Daoy (cell line): ENCODE data around the gene CBY1. TPM values are rescaled to one million over a fixed set of nuclear protein-coding genes. Genes with fewer than 3 reads are reported as not detected.

ENCODE experiments used
- DNase-seq: peaks from one replicate; pipeline ENCODE4 v3.0.0-alpha.2; 2015; ENCODE audit warnings: low read depth
- total RNA-seq: library from RNA; depleted of rRNA; stranded (reverse); fragments of >200 nt; shearing (Covaris generic); gene quantifications from 2 replicates; pipeline ENCODE4 v1.2.3, GENCODE V29; 2014

Gene CBY1
- total RNA-seq, 1 experiment from 2014 or later = 21.8 TPM

DNA sequence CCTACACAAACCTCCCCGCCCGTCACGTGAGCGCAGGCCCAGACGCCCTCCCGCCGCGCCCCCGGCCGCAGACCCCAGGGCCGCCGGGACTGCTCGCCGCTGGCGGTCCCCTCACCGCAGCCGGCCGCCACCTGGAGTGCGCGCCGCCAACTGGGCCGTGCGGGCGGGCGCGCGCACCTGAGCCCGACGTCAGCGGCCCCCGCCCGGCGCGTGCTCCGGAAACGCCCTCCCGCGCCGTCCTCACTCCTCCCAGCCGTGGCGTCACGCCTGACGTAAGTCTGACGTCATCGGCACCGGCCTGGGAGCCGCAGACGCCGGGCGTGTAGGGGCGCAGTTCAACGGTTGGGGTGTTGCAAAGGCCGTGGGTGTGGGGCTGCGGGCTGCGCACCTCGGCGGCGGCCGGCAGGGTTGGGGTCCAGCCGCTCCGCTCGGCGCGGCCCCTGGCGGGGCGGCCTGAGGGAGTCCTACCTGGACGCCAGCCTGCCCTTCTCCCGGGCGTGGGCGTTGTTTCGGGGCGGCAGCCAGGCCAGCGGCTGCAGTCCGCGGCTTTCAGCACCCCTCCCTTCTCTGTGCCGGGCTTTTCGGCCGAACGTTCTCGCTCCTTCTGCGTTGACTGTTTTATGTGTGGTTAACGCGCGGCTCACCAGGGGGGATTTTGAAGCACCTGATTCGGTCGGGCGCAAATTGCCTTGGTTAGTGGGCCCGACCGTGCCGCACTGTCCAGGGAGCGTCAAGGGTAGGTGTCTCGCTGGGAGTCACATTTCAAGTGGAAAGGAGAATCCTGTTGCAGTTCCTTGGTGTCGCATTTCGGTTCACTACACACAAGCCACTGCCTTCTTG is 44.6 kb downstream of the CBY1 start, which contains the start of gene JOSD1:
JOSD1 (minus strand) TSS at position 155 of the 840 bp plus-strand sequence. CDS start 956 bp downstream, outside the sequence.
- DNase-seq = peak; percentile 96

GRCh38 chr22:38704654-38705234 is 48.3 kb downstream of the CBY1 start:
- no peak for DNase-seq

GRCh38 chr22:38705235-38706100 is 49.0 kb downstream of the CBY1 start, which contains the start of gene GTPBP1:
GTPBP1 (plus strand) TSS chr22:38705944; CDS start chr22:38705956, 12 bp downstream.
- DNase-seq = peak; percentile 100

DNA sequence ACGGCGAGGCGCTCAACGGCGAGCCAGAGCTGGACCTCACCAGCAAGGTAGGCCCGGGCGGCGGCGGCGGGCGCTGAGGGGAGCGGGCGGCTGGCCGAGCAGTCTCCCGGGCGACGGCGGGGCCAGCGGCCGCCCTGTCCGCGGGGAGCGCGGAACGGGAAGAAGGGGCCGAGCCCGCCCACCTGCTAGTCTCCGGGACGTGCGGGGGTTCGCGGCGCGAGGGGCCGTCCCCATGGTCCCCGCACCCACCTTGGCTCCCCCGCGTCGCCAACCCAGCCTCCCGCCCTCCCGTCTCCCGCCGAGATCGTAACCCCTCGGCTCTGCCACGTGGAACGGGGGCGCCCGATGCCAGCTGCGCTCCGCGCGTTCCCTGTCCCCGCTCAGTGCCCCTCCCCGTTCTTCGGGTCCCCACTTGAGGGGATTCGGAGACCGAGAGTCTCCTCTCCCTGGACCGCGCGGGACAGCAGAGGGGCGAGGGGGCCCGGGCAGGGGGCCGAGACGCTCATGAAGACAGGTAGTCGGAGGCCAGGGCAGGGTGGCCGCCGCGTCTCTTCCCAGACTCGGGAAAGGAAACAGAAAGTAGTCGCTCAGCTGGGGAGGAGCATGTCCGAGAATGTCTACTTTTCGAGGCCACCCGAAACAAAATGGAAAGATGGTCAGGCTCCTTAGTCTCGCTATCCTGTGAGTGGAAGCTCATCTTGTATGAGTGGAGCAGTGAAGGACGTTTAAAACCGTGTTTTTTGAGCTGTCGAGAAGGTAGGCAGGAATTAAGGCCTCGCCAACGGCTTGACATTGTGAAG is 49.9 kb downstream of the CBY1 start:
- DNase-seq = peak; percentile 45

DNA sequence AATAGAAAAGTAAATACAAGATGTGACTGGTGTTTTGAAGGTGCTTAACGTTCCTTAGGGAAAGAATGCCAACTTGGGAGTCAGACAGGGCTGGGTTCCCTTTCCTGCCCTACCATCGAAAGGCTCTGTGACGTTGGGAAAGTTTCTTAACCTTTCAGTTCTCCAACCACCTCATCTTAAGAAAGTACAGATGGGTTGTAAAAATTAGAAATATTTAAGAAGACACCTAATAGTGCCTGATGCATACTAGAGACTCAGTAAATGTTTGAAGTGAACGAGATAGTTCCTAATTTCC is 50.4 kb downstream of the CBY1 start:
- no peak for DNase-seq

DNA sequence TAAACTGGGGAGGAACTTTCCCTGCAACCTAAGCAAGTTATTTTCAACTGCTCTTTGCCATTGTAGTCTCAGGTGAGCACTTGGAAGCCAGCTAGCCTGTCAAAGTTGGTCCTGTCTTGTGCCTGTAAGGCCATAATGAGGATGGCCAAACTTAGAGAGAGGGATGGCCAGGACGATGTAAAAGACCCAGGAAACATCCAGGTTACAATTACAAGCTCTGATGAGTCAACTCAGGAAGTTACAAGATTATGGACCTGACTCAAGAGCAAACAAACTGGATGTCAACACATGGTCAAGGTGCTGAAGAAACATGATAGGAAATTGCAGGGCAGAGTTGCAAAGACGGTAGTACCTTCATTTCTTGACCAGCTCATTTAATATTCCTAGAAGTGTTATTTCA is 50.9 kb downstream of the CBY1 start:
- peak; percentile 48 for DNase-seq

- no peak for DNase-seq
These were observed 51.5 kb downstream of the CBY1 start for GRCh38 chr22:38707984-38708383.

DNA sequence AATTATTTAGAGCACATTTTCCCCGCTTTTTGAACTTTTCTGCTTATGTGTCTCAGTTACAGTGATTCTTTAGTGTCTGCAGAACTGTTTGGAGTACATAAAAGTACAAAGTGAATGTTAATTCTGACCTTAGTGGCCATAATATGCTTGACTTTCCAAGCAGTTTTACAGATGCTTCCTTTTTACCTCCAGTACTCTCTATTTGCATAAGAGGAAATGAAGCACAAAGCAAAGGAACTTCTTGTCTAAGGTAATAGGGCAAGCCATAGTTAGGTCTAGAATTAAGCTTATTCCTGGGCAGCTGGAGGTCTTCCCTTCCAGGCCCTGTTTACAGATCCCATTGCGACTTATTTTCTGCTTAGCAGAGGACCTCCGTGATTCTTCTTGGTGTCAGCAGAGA is 52.9 kb downstream of the CBY1 start:
- no peak for DNase-seq

- no peak for DNase-seq
These were observed 53.9 kb downstream of the CBY1 start for GRCh38 chr22:38710351-38710750.

- no peak for DNase-seq
These were observed 54.4 kb downstream of the CBY1 start for GRCh38 chr22:38710866-38711265.

DNA sequence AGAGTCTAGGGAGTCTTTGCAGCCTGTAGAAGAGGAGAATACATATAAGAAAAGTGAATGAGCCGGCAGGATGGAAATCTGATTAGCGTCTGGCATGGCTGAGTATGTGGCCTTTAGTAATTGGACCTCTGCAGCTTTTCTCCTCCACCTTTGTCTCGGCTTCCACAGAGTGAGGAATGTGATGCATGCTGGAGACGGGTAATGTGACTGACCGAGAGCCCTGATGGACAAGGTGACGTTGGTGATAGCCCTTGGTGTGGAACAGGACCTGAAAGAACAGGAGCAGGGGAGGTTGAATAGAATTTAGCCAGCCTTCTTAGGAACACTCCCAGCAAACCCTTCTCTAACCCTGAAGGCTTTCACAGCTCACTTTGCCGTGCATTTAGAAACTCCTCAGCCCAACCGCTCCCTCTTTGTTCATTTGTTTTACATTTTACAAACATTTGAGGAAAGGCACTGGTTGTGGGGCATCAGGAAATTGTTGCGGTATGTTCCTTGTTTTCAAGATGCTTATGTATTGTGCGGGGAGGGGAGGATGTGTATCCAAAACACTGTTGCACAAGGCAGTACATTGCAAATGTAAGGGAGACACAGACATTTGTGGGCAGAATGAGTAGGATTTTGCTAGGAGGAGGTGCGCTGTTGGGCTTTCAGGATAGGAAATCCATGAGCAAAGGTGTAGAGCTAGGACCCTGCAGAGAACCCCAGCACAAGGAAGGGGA is 56.2 kb downstream of the CBY1 start:
- no peak for DNase-seq

- no peak for DNase-seq
These were observed 57.5 kb downstream of the CBY1 start for GRCh38 chr22:38713921-38714320.

DNA sequence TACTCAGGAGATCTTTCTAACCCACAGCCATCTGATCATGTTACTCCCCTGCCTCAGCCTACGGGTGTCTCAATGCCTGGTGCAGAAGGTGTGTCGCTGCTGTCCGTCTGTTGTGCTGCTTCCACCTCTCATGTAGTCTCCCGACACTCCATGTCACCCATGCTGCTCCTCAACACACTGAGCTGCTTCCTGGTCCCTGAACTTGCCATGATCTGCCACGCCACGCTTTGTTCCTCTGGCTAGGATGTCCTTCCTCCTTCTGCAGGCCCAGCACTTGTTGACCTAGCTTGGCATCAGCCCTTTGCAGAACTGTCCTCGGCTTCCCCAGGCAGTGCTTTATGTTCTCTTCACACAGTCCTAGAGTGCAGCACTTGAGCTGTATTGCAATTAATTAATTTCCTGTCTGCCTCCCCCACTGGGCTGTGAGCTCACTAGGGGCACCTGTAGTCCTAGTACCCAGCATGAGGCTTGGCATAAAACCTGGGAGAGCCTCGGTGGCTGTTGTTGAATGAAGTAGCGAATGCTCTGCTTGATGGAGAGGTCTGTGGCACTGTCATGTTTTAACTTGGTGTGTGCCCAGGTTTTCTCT is 58.8 kb downstream of the CBY1 start:
- no peak for DNase-seq

GRCh38 chr22:38715852-38716251 is 59.4 kb downstream of the CBY1 start:
- no peak for DNase-seq

DNA sequence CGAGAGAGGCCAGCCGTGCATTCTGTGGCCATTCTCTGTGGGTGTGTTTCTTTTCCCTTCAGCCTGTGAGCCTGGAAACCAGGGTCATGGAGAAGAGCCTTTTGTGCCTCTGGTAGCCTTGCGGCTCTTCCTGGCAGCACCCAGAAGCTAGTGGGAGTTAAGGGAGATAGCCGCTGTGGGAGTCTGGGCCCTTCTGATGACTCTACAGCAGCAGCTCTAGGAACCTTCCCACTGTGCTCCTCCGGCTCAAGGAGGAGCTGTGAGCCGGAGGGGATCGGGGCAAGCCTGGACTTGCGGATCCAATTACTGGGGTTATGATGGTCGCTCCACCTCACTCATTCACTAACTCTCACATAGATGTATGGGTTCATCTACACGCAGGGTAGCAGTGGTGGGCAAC is 59.8 kb downstream of the CBY1 start:
- no peak for DNase-seq

DNA sequence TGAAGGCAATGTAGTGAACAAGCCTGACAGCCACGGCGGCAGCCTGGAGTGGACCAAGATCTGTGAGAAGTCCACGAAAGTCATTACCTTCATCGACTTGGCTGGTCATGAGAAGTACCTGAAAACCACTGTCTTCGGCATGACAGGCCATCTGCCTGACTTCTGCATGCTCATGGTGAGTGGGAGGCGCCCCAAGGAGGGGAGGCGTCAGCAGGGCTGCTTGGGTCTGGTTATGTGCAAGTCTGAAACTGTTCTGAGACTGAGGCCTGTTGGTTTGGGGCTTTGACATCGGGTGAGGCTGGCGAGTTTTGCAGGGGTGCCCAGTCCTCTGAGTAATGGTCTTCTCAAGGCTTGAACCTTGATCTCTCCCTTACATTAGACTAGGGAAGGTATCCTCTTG is 60.4 kb downstream of the CBY1 start:
- DNase-seq = no peak

- DNase-seq = no peak
These were observed 60.8 kb downstream of the CBY1 start for GRCh38 chr22:38717244-38717643.

DNA sequence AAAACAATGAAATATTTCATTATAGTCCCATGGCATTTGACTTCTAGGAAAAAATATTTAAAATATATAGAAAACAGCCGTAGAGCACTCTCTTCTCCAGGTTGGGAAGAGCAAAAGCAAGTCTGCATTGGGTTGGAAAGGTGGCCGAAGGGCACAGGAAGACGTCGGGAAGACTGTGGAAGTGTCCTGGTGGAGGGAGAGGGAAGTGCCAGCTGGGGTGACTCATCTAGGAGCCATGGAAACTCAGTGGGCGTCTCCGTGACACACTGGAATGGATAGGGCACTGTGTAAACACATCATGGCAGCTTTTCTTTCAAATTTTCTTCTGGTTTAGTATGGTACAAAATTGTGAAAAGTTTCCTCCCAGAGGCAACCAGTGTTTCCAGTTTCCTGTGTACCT is 62.0 kb downstream of the CBY1 start:
- peak; percentile 91 for DNase-seq

GRCh38 chr22:38719196-38719595 is 62.8 kb downstream of the CBY1 start:
- DNase-seq = no peak

DNA sequence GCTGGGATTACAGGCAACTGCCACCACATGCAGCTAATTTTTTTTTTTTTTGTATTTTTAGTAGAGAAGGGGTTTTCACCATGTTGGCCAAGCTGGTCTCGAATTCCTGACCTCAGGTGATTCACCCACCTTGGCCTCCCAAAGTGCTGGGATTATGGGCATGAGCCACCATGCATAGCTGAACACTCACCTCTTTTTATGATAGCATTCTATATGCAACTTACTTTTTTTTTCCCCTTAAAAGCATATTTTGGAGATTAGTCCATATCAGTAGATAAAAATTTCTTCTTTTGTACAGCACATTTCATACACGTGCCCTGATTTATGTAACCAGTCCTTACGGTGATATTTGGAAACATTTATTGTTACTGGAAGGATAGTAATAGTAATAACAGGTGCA is 63.9 kb downstream of the CBY1 start:
- DNase-seq = no peak

- no peak for DNase-seq
These were observed 65.1 kb downstream of the CBY1 start for GRCh38 chr22:38721551-38721950.
